Right lung (tissue), 5 donors: ENCODE data around the gene OVCH1. TPM values are rescaled to one million over a fixed set of nuclear protein-coding genes. Genes with fewer than 3 reads are reported as not detected.
"Not testable (repeated sequence)": the region's sequence is repeated elsewhere in the genome, so short reads cannot be mapped to it uniquely, and the experiment has no call there.

ENCODE experiments used
- DNase-seq, 2 donors: peaks; one replicate each; pipeline ENCODE4 v3.0.0-alpha.2; 2013
- polyA plus RNA-seq, 5 donors: library from polyadenylated mRNA; unstranded; fragments of 120-200 nt; gene quantifications; one replicate each; pipeline versions ENCODE4 v1.2.1 to v1.2.3, GENCODE V29; 2013; ENCODE audit warnings: inconsistent platforms in 1 of 5, low replicate concordance in 1 of 5; ENCODE audit not compliant: insufficient read length in 5 of 5, insufficient read depth in 1 of 5

The OVCH1 gene
- polyA plus RNA-seq, 5 donors, result 0.17 TPM; not detected in 4

DNA sequence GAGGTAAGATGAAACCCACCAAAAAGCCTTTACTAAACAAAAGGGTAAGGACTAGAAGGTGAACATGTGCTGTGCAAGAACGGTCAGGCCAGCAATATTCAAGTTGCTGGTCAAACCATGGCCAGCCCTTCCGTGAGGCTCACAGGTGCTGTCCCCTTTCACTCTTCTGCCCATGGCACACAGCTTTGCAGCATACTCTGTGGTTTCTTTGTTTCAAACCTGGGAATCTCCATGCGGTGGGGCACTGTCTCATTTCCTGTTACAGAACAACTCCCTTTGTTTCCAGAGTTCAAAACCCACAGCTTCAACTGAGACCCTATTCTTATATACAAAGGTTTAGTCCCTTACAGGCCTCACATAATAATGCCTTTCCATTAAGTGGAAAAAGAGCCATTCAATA is 1.7 kb upstream of the OVCH1 start:
- DNase-seq, result no peak

DNA sequence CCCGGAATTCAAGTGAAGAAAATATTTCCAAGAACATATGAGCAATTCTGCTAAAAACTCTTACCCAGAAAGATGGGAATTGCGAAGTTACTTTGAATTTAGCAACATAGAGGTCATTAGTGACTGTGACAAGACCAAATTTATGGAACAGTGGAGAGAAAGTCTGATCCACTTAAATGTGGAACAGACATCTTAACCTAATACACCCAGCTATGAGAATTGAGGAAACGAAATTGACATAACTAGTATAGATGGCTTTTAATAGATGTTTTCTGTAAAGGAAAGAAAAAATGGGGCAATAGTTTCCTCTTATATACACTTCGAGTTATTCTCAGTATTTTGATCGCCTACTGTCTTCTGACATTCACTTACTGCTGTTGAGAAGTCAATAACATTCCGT is 4.6 kb downstream of the OVCH1 start:
- DNase-seq, result no peak

DNA sequence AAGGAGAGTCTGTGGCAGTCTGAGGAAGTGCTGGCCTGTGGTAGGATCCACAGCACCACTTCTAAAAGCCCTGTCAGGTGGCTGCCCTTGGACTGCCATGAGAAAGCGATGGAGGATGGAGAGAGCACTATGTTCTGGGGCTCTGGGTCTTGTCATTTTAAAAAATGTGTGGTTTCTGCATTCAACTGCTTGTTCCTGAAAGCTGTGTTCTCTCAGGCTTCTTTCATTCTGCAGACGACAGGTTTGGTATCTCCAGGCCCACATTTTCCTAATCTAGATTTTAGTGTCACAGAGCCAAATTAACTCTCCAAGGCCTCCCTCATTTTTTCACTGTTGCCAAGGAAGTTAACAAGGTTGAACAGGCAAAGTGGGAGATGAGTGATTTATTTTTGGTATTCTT is 10.5 kb downstream of the OVCH1 start:
- no peak for DNase-seq

DNA sequence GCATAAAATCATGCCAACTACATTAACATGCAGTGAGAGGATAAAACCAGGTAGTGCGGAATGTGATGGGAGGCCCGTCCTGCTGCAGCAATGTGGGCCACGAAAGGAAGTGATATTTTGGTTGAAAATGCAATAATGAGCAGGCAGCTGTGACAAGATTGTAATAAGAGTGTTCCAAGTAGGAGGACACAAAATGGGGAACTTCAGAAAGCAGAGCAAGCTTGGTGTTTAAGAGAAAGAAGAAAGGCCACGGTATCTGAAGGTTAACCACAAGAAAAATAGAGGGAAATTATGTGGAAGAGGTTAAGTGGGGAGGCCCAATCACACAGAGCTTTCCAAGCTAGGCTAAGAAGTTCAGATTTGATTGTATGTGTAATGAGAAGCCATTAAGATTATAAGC is 34.3 kb downstream of the OVCH1 start:
- no peak for DNase-seq

DNA sequence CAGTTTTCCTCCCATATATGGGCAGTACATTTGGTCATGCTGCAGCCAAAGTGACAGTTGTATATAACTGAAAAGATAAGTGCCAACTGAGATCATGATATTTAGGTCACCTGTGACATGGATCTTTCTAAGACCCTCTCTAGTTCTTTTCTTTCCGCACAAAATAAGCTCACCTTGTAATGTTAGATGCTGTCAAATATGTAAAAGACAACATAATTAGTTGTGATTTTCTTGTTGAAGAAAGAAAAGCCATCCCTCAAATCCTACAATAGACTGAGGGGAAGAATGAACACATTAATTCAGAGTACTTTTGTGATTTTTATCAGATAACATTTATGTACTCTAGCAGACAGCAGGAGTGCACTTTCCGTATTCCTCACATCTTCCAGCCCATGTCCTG is 37.4 kb downstream of the OVCH1 start:
- no peak for DNase-seq

DNA sequence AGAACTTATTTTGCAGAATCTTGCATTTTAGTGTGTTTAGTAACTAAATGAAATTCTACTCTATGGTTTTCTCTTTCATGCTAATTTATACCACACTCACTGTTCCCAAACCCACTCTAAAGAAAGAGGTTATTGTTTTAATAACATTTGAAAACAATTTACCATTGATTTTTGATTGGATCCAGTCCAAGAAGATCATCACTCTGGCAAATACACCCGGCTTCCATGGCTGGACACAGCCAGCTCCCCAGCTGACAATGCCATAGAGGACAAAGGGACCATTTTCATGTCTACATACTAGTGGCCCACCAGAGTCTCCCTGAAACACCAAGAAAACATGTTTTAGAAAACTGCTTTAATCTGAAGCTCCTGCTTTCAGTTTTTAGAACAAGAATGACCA is 42.4 kb downstream of the OVCH1 start:
- no peak for DNase-seq

DNA sequence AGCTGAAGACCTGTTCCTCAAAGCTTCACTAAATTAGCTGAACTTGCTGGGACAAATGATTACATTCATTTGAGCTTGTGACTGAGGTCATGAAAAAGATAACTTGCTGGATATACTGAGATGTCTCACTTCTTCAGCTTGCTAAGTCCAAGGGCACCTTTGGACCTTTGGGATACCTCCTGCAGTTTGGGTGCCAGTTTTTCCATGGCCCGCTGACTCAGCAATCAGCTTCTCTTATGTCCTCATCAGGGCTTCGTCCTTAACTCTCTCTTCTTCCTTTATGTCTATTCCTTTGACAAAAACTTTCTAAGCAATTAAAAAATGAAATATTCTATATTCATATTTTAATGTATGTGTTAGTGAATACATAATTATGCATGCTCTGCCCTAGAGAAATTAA is 45.6 kb downstream of the OVCH1 start:
- DNase-seq, result no peak

DNA sequence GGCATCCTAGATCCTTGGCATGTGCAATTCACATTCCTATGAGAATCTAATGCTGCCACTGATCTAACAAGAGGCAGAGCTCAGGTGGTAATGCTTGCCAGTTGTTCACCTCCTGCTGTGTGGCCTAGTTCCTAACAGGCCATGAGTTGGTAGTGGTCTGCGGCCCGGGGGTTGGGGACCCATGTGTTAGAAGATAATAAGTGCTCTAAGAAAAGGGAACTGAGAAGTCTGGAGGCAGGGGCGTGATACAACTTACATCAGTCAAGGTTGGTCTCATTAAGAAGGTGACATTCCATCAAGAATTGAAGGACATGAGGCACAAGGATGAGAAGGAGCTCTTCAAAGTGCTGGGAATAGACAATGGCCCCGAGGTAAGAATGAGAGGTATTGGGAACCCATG is 49.3 kb downstream of the OVCH1 start:
- DNase-seq, result no peak

DNA sequence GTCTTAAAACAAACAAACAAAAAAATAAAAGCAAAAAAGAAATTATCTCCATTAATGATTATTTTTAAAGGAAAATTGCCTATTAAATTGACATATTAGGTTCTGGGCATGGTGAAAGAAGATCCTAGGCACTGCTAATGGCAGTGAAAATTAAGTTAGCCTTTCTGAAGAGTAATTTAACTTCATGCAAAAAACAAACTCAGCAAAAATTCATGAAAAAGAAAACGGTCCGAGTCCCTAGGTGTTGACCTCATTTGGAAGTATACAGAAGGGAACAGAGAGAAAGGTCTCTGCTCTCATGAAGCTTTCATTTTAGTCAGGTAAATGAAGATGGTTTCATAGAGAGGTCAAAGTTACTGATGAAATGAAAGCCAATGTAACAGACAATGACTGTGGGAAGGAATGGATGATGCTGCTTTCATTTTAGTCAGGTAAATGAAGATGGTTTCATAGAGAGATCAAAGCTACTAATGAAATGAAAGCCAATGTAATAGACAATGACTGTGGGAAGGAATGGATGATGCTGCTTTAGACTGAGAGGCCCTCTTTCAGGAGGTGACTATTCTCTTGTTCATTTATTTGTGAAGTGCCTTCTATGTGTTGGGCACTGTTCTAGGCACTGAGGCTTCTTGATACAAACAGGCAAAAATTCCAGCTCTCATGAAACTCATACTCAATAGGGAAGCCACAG is 50.1 kb downstream of the OVCH1 start:
- DNase-seq, result no peak

DNA sequence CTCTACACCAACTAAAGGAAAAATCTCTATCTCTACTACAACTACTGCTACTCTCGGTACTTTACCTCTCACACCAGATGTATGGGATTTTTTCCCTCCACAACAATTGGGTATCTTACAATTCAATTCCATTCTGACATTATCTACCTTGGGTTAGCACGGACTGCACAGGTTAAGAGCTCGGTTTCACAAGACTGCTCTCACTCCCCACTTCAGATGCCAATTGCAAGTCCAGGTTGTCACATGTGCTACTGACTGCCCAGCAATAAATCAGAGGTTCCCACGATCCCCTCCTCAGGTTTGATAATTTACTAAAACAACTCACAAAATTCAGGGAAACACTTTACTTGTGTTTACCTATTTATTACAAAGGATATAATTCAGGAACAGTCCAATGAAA is 58.0 kb downstream of the OVCH1 start:
- no peak for DNase-seq

DNA sequence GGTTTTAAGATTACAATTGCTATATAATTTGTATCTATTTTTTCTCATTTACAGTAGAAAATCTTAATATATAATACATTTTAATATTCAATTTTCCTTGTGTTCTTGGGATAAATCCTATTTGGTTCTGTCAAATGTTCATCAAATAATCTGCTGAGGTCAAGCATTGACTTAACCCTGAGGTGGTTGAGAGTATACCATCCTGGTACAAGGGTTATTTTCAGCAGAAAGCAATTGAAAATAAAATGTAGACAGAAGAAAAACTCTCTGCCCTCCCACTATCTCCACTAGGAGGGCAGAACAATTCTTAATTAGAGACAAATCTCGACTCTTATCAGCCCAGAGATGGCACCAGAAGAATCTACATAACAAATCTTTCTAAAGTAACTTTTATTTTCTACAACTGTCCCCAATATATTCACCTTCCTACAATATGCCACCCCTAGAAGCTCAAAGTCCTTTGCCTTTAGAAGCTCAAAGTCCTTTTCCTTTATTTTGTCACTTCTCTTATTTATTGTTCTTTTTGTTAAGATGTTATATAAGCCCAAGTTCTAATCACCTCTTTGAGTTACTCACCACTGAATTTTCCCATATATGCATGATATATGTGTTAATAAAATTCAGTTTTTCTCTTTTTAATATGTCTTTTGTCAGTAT is 58.6 kb downstream of the OVCH1 start:
- DNase-seq, result no peak

DNA sequence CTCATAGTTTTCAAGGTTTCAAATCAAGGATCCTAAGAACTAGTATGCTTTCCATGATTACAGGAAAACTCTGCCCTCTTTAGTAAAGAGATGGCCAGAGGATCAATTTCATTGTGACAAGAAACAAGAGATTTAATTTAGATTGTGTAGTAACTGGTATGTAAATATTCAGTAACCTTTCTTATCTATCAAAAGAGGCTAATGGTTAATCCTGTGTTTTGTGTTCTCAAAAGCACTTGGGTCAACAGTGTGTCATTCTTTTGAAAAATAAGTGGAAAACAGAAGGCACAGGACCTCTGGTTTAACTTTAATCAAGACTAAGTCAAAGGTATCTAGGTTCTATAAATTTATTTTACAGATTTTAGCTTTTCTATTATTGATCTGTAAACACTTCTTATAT is 59.9 kb downstream of the OVCH1 start:
- no peak for DNase-seq

DNA sequence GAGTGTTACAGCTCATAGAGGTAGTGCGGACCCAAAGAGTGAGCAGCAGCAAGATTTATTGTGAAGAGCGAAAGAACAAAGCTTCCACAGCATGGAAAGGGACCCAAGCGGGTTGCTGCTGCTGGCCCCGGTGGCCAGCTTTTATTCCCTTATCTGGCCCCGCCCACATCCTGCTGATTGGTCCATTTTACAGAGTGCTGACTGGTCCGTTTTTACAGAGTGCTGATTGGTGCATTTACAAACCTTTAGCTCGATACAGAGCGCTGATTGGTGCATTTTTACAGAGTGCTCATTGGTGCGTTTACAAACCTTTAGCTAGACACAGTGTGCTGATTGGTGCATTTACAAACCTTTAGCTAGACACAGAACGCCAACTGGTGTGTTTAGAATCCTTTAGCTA is 60.7 kb downstream of the OVCH1 start:
- not testable (repeated sequence) for DNase-seq

DNA sequence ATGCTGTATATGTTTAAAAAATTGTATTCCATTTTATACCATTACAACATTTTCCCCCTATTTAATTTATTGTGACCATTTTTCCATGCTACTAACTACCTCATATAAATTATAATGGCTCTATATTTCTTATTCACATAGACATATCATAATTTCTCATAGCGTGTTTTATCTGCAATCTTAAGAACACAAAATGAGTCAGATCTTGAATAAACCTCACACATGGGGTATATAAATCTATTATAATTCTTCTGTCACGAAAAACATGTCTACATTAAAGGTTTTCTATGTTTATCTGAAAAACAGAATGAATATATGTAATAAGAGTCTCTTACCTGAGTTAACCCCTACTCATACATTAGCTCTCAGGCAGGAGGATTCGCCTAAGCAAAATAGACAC is 66.0 kb downstream of the OVCH1 start:
- DNase-seq, result no peak

DNA sequence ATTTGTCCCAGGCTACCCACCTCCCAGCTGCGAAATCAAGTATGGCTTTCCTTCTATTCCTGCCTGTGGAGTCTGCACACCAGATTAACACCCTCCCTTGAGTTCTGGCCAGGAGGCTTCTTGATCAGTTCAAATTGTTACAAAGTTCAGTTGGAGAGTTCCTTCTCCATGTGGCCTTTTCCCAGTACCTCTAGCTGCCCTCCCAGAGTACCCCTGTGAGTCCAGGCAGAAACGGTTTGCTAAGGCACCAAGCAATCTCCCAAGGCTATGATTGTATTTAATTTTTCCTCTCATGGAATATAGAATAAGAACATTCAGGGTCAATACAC is 66.8 kb downstream of the OVCH1 start:
- DNase-seq, result no peak

DNA sequence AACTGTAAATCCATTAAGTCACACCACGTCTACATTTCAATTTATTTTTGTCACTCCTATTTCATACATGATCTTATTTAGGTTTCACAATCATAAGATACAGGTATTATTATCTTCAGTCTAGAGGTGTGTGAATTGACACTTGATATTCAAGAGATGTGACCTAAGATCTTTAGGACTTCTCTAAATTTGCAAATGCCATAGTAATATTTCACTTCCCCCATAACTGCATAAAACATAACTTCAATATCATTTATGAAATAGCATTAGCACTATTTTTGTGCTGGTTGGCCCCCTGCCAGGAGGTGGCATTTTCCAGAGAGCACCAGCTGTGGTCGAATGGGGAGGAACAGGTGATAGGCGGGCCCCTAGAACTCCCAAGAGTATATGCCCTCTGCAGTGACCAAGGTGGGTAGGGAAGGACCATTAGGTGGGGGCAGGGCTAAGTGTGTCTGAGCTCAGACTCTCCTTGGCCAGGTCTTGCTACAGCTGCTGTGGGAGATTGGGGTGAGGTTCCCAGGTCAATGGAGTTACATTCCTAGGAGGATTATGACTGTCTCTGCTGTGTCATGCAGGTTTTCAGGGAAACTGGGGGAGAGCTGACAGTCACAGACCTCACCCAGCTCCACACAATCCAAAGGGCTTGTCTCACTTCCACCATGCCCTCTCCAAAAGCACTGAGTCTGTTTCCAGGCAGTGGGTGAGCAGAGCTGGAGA is 67.3 kb downstream of the OVCH1 start:
- DNase-seq, result no peak

DNA sequence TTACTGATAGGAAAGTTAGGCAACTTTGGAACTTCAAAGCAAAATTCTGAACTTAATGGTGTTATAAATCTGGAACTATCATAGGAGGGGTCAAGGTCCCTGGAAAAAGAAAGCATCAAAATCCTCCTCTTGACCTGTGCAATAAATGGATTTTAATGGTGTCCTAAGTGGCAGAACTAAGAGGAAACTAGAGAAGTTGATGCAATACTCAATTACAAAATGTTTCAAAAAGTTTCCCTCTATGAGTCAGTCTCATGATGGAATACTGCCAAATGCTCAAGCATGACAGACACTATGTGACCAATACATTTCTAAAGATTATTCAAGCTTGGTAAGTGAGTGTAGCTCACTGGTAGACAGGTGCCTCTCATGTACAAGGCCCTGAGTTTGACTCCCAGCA is 68.9 kb downstream of the OVCH1 start:
- DNase-seq, result no peak

DNA sequence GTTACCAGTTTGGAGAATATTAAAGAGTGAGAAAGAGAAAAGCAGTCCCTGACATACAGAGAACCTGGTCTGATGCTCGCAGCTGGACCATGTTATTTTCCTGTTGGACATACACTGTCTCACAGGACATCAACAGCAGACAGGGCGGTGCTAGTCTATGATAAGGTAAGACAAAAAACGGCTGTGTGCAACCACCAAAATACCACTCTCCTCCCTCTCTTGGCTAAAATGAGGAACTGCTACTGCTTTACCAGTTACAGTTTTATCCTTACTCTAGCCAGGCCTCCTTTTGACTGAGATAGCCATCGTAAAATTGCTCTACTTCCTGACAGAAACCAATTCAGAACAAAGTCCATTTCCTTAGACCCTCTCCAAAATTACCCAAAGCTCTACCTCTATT is 69.5 kb downstream of the OVCH1 start:
- no peak for DNase-seq

DNA sequence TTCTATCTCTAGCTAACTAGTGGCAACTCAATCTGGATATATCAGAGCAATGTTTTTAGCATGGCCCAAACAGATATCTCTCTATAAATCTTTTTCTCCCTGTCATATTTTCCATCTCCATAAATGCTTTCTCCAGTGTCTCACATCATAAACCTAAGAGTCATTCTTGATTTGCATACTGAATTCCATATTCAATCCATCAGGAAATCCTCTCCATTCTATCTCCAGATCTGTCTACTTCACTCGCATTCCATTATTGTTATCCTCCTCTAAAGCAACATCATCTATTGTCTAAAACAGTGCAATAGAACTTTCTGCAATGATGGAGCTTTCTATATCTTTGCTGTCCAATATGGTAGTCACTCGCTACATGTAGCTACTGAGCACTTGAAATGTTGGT is 71.0 kb downstream of the OVCH1 start:
- no peak for DNase-seq

DNA sequence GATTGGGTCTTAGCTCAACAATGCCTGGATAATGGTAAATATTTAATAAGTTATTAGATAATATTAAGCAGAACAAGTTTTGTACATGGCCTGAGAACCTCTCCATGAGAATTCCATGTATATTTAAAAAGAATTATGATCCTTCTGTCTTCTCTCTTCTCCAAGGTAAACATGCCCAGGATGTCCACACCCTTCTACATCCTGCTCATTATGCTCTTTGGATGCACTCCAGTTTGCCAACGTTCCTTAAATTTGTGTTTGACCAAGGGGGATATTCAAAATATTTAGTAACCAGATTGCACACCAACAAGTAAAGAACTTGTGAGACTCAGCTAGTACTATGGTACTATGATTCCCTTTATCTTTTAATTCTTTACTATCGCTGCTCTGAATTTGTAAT is 71.8 kb downstream of the OVCH1 start:
- no peak for DNase-seq

DNA sequence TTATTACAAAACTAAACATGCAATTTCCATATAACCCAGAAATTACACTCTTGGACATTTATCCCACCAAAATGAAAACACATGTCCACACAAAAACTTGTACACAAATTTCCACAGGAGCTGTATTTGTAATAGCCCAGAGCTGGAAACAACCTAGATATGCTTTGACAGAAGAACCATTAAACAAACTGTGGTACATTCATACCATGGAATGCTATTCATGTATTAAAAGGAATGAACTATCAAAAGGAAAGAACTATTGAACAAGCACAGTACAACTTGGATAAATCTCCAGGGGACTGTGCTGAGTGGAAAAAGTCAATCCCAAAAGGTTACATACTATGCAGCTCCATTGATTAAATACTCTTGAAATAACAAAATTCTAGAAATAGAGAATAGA is 80.7 kb downstream of the OVCH1 start:
- no peak for DNase-seq

DNA sequence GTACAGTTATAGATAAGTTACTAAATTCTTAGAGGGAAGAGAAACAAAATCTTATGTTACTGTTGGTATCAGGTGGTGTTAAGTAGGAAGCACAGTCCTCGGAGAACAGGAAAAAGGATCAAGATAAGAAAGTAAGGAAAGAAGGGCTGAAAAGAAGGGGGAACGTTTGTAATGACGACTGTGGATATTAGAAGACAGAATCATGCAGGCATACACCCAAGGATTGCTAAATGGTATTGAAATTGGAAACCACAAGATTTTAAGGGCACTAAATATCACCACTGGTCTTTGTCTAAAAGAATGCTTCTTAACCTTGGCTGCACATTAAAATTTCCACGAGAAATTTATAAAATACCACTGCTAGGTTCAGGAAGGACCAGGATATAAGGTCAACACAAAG is 82.4 kb downstream of the OVCH1 start:
- DNase-seq, result no peak

DNA sequence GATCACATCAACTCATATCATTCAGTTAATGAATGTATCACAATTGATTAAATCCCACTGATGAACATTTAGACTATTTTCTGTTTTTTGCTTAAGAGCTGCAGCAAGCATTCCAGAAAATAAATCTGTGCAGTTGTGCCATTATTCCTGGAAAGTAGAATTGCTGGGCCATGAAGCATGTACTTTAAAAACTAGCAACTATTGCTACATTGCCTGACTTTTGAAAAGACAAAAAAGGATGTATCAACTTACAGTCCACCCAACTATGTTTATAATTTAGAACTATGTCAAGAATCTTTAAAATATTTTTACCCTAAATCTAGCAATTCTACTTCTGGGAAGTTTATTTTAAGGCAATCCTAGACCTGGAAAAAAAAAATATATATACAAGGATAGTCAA is 83.1 kb downstream of the OVCH1 start:
- no peak for DNase-seq

DNA sequence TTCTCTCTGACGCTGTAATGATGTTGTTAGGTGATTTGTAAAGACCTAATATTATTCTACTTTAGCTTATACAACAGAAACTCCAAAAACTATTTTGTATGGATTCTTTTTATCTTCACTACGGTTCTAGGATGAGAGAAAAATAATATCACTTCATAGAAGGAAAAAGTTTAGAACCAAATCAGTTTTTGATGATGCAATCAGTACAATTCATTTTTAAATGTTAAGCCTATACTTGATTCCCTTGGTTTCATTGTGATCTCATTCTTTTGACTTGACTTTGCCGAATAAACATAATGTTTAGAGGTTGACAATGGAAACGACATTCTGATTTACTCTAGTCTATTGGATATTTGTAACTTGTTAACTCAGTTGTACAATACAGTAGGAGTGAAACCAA is 91.9 kb downstream of the OVCH1 start:
- DNase-seq, result no peak
